ENCODE results near the gene KRT3.
"Not testable (repeated sequence)": the region's sequence is repeated elsewhere in the genome, so short reads cannot be mapped to it uniquely, and the experiment has no call there.

KRT3 gene

DNA sequence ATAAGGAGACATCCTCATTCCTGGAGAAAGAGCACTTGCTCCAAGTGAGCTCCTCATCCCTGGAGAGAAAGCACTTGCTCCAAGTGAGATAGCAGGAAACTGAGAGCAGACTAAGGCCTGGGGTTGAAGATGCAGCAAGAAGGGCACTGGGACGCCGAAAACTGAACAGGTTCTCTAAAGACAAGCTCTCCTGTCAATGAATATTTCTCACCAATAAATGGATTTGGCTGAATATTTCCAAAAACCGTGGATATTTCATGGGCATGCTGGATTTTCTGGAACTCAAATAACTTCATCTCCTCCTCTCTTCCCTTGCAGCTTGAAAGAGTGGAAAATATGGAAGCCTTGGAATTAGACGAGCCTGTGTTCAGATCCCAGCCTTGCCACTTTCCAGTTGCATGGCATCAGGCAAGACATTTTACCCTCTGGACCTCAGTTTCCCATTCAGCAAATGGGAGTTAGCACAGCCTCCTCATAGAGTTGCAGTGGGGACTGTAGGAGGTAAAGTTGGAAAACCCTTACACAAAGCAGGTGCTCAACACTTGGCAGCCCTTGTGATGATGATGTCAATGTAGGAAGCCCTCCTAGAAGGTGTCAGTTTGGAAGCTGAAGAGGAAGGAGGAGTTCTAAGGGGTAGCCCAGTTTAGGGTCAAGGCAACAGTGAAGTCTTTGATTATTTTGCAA is 14.4 kb downstream of the KRT3 start:
- no peak for DNase-seq

DNA sequence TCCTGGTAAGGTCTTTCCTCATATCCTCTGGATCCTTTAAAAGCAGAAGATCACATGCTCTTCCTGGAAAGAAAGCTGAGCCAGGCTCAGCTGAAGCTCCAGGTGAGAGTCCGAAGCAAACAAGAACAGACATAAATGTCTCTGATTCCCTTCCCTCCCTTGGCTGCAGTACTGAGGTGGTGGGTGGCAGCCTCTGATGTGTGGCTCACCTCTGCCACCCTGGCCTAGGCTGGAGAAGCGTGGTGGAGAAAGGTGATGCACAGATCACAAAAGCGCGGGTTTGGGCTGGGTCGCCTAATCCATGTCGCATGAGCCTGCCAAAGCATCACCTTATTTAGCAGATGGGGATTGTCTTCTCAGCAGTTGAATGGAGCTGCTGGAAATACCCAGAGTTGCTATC is 16.0 kb downstream of the KRT3 start:
- no peak for DNase-seq

DNA sequence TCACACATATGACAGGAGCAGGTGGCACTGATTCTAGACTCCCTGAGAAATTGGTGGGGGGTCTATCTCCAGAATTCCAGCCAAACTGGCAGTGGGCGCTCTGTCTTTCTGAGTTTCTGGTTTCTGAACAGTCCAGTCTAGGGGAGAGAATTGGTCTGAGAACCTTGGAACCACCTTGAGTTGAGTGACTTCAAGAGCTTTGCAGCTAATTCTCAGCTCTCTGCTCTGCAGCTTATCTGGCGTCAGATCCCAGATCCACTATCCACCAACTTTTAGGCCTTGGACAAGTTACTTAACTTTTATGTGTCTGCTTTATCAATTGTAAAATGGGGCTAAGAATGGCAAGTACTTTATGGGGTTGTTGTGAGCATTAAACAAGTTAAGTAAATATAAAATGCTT is 17.1 kb downstream of the KRT3 start:
- DNase-seq, result no peak

DNA sequence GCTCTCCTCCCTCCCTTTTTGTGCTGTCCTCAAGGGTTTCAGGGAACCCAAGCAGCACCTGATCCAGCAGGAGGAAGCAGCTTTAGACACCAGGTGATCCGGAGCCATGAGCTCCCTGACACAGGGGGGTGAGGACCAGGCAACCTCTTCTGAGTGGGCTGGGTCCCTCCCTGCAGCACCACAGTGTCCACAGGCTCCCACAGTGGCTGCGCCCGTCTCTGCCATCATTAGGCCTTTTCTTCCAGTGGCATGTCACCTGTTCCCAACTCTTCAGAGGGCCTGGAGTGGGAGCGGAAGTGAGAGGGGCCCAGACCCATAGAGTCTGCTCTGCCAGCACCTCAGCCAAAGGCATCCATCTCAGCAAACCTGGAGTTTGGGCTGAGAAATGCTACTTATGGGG is 18.4 kb downstream of the KRT3 start:
- no peak for DNase-seq

DNA sequence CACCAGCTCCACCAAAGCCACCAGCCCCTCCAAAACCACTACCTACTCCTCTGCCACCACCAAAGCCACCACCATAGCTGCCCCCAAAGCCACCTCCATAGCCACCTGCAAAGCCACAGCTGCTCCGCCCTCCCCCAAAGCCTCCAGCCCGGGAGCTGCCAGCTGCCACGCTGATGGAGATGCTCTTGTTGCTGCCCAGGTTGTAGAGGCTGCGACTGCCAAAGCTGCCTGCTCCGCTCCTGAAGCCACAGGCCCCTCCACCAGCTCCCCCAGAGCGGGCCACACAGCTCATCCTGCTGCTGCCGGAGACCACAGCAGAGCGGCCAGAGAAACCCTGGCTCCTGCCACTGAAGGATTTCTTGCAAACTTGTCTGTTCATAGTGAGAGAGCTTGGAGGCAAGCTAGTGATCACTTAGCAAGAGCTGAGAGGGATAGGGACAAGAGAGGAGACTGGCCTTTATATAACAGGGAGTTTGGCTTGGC is 19.0 kb downstream of the KRT3 start, which contains the start of gene KRT76:
Gene KRT76, minus strand, starts transcription at position 433 of the 483 bp plus-strand sequence. Its CDS starts 54 bp downstream, at position 379.
- no peak for DNase-seq

DNA sequence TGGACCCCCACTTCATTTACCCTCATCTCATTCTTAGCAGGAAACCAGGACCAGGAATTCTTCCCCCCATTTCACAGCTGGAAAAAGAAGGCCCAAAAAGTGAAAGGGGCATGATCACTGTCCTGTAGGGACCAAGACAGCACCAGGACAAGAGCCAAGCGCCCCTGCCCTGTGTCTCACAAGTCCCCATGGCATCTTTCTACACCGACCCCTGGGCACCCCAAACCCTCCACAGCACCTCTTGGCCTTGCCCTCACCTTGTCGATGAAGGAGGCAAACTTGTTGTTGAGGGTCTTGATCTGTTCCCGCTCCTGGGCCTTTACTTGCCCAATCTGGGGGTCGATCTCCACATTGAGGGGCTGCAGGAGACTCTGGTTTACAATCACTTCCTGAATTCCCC is 19.5 kb downstream of the KRT3 start:
- DNase-seq, result no peak

DNA sequence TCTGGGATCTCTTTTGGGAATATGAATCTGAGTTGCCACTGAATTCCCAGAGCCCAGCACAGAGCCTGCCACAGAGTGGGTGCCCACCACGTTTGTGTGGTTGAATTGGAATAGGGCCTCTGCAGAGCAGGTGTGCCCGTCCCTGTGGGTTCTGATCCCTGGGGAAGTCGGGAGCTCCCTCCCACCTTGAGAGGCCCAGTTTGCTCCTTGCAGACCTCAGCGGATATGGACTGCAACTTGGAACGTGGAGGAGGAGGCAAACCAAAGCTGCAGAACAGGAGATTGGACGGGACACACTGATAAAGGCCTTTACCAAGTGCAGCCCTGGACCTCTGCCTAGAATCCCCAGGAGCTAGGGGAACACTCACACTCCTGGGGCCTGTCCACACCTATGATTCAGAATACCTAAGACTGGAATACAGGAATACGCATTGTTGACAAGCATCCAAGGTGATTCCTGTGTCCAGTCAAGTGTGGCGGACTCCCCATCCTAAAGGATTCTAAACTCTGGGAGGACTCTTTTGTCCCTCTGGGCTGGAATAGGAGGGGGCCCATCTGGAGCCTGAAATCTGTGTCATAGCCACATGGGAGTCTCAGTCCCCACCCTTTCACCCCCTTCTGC is 21.2 kb downstream of the KRT3 start:
- no peak for DNase-seq

DNA sequence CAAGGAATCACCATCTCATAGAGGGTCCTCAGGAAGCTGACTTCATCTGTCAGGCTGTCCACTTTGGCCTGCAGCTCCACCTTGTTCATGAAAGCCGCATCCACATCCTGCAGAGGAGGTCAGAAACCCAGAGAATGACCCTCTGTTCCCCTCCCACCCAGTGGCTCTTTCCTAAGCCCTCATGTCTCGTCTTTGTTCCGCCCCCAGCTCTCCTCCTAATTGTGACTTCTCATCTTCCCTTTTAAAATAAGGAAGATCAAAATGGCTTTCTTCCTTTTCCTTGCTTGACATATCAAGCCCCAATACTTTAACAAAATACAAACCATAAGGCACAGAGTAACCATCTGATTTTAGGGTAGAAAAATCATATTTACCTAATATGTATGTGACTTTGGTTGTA is 23.1 kb downstream of the KRT3 start:
- DNase-seq, result no peak

DNA sequence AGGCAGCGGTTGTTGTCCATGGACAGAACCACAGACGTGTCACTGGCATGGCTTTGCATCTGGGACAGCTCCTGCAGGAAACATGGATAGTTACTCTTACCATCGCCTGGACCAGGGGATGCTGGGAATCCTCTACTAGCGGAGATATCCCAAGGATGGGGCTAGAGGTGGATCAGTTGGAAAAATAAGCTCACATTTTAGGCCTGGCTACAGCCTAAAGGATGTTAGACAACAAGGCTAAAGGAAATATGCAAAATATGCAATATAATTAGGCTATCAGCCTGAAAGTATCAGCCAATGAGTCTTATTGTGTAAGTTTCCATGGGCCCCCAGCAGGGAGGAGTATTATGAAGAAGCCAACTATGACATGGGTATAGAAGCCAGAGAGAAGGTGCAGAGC is 23.7 kb downstream of the KRT3 start:
- DNase-seq, result no peak

DNA sequence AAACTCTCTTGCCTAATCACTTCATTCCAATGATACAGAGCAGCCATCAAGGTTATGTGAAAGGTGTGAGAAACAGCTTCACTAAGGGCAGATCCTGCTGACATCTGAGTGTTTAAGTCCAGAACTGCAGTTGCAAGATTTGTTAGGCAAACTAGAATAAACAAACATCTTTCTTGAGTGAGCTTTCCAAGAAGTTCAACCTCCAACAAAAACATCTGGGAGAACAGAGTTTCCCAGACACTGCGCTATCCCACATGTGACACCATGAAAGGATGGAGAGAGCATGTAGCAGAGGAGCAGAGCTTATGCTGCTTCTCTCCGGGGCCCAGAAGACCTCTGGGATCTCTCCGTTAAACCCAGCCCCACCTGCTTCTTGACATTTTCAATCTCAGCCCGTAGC is 24.4 kb downstream of the KRT3 start:
- no peak for DNase-seq

DNA sequence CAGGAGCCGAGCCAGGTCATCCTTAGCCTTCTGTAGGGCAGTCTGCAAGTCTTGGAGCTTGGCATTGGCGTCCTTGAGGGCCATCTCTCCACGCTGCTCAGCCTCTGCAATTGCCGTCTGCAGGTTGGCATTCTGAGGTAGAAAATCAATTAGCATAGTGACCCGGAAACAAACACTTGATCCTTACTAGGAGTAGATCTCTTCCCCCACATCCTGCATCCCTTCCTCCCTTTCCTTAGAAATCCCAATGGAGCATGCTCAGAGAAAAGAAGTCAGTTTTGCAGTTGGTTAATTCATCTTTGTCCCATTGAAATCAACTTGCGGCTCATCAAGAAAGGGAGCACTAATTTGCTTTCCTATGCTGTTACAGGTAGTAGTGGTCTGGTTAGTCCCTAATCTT is 24.8 kb downstream of the KRT3 start:
- no peak for DNase-seq

DNA sequence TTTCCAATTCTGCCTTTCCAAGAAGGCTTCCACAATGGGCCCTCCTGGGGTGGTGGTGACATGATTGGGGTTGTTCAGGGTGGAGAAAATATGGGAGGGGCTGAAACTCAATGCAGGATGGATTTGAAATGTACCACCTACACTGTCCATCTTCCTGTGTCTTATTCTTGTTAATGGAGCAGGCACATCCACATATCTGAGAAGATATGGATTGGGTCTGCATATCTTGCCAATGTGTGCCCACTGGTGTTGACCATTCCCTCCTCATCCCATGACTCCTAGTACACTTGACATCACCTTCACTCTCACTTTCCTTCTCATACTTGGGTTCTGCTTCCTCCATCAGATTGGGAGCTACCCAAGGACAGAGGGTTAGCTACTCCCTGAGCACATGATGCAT is 26.0 kb downstream of the KRT3 start:
- DNase-seq, result no peak

DNA sequence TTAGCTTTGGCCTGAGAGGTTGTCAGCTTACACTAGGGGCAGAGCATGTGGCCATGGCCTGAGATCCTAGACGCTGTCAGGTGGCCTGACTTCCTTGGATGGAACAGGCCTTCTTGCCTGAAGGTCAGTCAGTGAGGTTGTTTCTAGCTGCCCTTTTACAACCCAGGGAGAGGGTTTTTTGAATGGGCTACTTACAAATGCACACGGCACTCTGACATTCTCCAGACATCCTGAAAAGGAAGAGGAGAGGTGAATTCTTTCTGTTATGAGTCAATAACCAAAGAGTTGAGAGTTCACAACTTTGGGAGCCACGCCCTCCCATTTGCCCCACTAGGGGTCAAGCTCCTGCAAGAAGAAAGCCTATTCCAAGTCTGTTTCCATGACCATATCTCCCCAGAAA is 26.6 kb downstream of the KRT3 start:
- no peak for DNase-seq

DNA sequence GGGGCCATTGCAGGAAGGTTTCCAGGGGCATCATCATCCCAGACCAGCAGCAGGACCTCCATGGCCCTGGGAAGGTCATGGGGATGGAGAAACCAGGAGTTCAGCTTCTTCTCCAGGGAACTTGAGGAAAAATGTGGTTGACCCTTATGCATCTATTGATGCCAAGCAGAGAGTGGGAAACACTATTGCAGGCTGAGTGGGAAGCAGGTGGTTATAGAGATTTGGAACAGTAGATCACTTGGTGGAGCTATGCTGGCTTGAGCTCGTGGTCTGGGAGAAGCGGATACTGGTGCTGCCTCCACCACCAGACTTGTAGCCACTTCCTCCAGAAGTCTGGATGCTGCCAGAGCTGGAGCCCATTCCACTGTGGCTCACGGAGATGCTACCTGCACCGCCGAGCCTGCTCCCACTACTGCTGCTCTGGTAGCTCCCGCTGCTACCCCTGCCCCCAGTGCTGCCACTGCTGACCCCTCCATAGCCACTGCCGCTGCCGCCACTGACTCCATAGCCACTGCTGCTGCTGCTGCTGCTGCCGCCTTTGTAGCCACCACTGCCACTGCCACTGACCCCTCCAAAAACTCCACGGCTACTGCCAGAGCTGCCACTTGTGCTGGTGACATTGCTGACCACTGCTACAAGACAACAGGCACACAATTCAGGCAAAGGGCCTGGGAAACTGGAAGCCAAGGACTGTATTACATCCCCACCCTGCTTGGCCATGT is 27.3 kb downstream of the KRT3 start:
- no peak for DNase-seq

DNA sequence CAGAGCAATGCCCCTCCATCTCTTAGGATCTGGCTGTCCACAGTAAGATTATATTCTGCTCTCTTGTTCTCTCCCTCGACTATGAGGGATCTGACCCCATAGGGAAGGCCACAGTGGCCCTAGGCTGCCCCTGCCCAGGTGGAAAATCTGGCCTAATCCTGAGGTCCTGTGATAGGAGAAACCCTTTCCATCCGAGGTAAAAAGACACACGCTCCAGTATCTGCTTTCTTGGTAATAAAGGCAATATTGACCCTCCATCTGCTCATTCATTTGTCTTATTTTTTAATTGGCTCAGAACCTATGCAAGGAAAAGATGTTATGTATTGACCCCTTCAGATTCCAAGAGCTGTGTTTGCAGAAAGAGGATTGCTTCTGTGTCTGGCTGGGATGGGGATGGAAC is 28.5 kb downstream of the KRT3 start:
- DNase-seq, result no peak

DNA sequence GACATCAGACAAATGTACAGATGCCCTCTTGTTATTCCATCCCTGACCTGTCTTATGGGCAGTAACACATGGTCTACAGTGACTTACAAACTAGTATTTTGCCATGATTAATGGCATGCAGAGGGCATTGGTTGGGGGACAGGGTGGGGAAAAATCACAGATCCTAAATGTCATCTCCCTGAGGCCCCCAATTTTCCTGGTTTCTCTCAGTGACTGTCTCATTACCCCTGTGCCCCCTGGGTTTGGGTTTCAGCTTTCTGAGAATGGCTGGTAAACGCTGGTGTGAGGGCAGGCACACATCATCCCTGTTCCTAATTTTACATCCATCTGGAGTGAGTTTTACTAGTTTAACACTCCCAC is 28.9 kb downstream of the KRT3 start:
- DNase-seq, result no peak

DNA sequence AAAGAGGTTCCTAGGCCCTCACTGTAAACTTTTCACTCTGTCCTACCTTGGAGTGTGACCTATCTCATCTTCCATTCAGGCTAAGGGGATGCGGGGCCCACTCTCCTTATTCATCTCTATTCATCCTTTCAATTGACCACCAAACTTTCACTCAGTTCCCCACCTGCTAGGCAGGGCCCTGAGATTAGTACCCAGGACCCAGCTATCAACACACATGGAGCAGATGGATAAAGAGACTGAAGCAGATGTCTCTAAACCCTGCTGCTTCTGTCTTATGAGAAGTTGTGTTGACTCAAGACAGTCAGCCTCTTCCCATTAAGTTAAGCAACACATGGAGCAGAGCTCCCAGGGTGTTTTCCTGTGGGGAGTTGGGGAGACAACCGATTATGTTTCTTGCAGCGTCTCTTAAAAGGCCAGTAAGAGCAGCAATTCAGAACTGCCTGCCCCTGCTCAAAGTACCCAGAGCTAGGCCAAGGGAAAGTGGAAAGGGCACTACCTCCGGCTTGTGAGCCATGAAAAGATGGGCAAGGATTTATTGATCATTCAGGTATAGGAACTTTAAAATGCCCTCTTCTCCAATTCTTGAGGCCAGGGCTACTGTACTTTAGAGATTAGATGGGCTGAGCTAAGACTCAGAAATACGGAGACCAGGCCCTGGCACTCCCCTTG is 29.4 kb downstream of the KRT3 start:
- DNase-seq, result no peak

DNA sequence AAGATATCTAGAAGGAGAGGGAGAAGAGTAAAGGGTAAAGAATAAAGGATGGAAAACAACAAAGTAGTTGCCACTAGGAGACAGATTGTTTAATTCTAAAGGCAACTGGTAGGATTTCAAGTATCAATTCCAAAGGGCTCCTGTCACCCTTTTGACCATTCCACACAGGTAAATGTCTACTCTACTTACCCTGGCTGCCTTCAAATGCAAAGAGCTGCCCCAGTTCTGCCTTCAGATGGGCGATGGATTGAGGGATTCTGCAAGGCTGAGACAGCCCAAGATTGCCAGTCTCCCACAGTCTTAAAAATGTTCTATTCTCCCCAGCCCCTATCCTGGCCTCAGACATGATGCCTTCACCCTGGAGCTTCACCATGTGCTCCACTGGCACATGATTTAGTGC is 30.2 kb downstream of the KRT3 start:
- DNase-seq, result no peak

DNA sequence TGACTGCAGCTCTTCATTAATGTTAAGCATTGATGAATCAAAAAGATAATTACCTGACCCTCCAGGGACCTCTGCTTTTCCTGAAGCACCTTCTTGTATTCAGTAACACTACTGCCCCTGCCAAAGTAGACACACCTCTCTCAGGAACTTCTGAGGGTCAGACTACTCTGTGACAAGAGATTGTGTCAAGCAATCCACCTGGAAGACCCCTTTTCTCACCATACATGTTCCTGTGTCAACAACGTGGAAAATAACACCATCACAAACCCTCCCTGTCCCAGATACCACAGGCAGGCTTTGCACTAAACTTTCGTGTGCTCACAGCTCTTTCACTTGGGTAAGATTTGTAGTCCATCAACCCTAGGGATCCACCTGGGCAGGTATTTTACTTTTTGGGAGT is 31.9 kb downstream of the KRT3 start:
- DNase-seq, result no peak

DNA sequence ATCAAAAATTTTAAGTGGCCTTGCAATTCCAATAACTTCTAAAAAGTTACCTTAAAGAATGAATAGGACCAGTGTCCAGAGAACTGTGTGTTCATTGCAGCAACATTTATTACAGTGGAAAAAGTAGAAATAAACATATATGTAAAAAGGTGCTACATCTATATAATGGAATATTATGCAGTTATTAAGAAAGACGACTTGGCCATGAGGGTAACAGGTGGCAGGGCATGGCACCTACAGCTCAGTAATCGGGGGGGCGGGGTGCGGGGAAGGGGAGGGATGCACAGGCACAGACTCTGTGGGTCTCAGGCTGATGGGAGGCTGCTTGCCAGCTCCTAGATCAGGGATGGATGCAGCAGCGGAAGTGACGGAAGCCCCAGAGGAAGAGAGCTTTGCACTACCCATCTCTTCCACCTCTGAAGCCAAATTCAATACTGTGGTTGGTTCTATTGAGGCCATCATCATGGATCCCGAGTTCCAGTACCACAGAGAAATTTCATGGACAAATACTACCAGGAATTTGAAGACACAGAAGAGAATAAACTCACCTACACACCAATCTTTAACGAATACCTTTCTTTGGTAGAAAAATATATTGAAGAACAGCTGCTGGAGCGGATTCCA is 32.8 kb downstream of the KRT3 start:
- DNase-seq, result no peak

DNA sequence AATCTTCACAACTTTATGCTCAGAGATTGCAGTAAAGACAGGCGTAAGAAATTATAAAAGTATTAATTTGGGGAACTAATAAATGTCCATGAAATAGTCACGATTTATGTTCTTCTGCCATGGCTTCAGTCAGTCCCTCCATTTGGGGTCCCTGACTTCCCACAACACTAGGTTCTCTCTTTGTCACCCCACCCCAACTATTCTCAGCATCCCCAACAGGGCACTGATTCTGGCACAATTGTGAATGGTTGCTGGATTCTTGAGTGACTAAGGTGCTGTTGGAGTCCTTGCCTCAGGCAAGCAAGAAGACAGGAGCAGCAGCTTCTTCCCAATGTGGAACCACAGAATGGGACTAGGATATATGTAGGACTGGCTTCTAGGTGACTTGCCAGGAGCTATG is 34.1 kb downstream of the KRT3 start:
- DNase-seq, result no peak

DNA sequence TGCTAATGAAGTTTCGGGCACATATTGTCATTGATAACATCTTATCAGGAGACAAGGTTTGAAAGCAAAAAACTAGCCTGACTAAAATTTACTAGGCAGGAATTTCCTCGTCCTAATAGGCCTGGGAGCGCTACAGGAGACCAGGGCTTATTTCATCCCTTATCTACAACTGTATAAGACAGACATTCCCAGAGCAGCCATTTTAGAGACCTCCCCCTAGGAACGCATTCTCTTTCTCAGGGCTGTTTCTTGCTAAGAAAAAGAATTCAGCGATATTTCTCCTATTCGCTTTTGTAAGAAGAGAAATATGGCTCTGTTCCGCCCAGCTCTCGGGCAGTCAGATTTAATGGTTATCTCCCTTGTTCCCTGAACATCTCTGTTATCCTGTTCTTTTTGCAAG is 34.7 kb downstream of the KRT3 start:
- DNase-seq, result not testable (repeated sequence)

DNA sequence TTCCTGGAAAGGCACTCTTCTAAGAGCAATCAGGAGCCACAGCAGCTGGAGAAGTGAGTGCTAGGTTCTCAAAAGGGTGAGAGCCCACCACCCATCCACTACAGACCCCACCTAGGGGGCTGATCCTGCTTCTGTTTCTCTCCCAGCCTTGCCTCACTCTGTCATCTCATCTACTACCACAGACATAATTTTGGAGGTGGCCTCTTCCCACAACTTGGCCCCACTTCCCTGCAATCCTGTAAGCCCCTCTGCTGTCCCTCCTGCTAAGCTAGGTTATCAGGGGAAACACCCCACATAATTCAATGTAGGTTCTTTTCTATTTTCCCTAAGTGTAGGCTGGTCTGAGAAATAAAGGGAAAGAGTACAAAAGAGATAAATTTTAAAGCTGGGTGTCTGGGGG is 35.3 kb downstream of the KRT3 start:
- no peak for DNase-seq

Measured in right kidney (tissue), 1 donor.